Right atrium auricular region (tissue), 2 donors: ENCODE results near the gene SCYGR2. TPM values are rescaled to one million over a fixed set of nuclear protein-coding genes. Genes with fewer than 3 reads are reported as not detected.

Source experiments
- DNase-seq: peaks from one replicate; pipeline ENCODE4 v3.0.0-alpha.2; 2019; ENCODE audit warnings: low spot score
- H3K27ac ChIP-seq, 2 donors: fragments of 200-600 bp; sonication (generic); 1 replicate in 1 of 2; 2 replicates in 1 of 2; pipeline ENCODE4 v1.5.1; 2016 to 2019
- H3K27me3 ChIP-seq, 2 donors: fragments of 200-600 bp; sonication (generic); one replicate each; pipeline versions ENCODE4 v1.5.1 to v1.6.0; 2017 to 2019
- H3K36me3 ChIP-seq: fragments of 200-600 bp; sonication (generic); one replicate; pipeline ENCODE4 v1.5.1; 2016
- H3K4me1 ChIP-seq, 2 donors: fragments of 200-600 bp; sonication (generic); one replicate each; pipeline versions ENCODE4 v1.5.1 to v1.6.0; 2017 to 2019
- H3K4me3 ChIP-seq, 2 donors: fragments of 200-600 bp; sonication (generic); 1 replicate in 1 of 2; 2 replicates in 1 of 2; pipeline ENCODE4 v1.5.1; 2017 to 2019; ENCODE audit warnings: mild to moderate bottlenecking in 1 of 2, moderate library complexity in 1 of 2
- H3K9me3 ChIP-seq, 2 donors: fragments of 200-600 bp; sonication (generic); one replicate each; pipeline ENCODE4 v1.5.1; 2019
- total RNA-seq, 2 donors: library from RNA; depleted of rRNA; stranded (reverse); fragments of >200 nt; gene quantifications; one replicate each; pipeline ENCODE4 v1.1.0, GENCODE V29; 2016
- TF ChIP-seq, protein P1 (sequence below), 2 donors: fragments of 200-600 bp; sonication (generic); IDR thresholded peaks; one replicate each; pipeline ENCODE4 v1.5.1; 2019; ENCODE audit warnings: antibody characterized with exemption in 2 of 2

The SCYGR2 gene
- total RNA-seq, 2 donors from 2014 or later: not detected

DNA sequence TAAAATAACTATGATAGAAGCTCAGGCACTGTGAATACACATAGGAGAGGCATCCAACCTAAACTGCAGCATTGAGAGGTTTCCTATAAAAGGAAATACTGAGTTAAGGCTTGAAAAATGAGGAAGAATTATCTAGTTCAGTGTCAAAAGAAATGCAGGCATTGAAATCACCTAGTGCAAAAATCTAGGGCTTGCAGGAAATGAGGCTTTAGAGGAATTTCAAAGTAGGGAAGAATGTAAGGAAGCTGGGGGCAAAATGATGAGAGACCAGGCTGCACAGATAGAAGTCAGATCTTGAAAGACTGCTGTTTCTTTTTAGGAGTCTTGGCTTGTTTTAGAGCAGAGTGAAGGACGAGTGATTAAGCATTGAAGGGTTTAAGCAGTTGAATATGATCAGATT, 28.1 kb upstream of the SCYGR2 start:
- TF ChIP-seq, protein P1, sequence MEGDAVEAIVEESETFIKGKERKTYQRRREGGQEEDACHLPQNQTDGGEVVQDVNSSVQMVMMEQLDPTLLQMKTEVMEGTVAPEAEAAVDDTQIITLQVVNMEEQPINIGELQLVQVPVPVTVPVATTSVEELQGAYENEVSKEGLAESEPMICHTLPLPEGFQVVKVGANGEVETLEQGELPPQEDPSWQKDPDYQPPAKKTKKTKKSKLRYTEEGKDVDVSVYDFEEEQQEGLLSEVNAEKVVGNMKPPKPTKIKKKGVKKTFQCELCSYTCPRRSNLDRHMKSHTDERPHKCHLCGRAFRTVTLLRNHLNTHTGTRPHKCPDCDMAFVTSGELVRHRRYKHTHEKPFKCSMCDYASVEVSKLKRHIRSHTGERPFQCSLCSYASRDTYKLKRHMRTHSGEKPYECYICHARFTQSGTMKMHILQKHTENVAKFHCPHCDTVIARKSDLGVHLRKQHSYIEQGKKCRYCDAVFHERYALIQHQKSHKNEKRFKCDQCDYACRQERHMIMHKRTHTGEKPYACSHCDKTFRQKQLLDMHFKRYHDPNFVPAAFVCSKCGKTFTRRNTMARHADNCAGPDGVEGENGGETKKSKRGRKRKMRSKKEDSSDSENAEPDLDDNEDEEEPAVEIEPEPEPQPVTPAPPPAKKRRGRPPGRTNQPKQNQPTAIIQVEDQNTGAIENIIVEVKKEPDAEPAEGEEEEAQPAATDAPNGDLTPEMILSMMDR (IDR thresholded peaks at IDR 0.05): no peak

DNA sequence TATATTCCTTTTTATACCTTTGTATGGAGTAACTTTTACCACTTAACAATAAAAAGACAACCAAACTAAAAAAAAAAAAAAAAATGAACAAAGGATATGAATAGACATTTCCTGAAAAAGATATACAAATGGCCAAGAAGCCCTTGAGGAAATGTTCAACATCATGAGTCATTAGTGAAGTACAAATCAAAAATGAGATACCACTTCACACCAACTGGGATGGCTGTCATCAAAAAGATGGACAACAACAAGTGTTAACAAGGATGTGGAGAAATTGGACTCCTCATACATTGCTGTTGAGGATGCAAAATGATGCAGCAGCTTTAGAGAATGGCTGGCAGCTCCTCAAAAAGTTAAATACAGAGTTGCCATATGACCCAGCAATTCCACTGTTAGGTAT, 22.6 kb upstream of the SCYGR2 start:
- Histone ChIP-seq H3K4me3 (no peak overlapping the region), H3K9me3 (no peaks in the 10 kb centered on the region), H3K27ac (no peak overlapping the region), H3K27me3 (no peaks in the 10 kb centered on the region), H3K4me1 (no peaks in the 10 kb centered on the region), H3K36me3 (no peaks in the 10 kb centered on the region)
- DNase-seq: no peak
- TF ChIP-seq, protein P1 (IDR thresholded peaks at IDR 0.05): no peak

More for the DNA sequence above, 28.1 kb upstream of the SCYGR2 start:
- Histone ChIP-seq H3K9me3 (no peaks in the 10 kb centered on the region), H3K27me3 (no peaks in the 10 kb centered on the region), H3K4me1 (no peaks in the 10 kb centered on the region), H3K4me3 (no peak overlapping the region), H3K27ac (no peak overlapping the region), H3K36me3 (no peaks in the 10 kb centered on the region)
- DNase-seq: no peak

GRCh38 chr2:227576812-227577211, 21.9 kb upstream of the SCYGR2 start:
- Histone ChIP-seq H3K27me3 (no peaks in the 10 kb centered on the region), H3K36me3 (no peaks in the 10 kb centered on the region), H3K4me1 (no peaks in the 10 kb centered on the region), H3K27ac (no peak overlapping the region), H3K9me3 (no peaks in the 10 kb centered on the region), H3K4me3 (no peak overlapping the region)
- DNase-seq: no peak
- TF ChIP-seq, protein P1 (IDR thresholded peaks at IDR 0.05): no peak

DNA sequence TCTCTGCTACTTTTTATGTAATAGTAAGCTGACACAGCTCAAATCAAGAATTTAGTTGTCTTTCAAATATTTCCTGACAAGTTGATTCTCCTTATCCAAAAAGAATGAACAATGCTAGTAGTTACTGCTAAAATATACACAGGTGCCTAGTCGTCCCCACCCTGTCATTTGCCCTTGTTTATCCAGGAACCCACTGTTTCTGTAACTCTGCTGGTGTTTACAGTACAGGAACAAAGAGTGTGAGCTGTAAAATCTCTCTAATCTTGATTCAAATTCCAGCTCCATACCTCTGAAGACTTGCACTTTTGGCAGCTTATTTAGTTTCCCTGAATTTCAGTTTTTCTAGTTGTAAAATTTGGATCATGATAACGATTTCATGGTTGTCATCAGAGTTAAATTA, 21.1 kb upstream of the SCYGR2 start:
- no peaks in the 10 kb centered on the region for H3K4me1 ChIP-seq
- no peaks in the 10 kb centered on the region for H3K27me3 ChIP-seq
- TF ChIP-seq, protein P1 (IDR thresholded peaks at IDR 0.05): no peak
- DNase-seq: no peak
- no peak overlapping the region for H3K27ac ChIP-seq
- H3K36me3 ChIP-seq: no peaks in the 10 kb centered on the region
- peaks cover 0 to 7% of the 10 kb centered on the region in 2 donors for H3K9me3 ChIP-seq
- H3K4me3 ChIP-seq: no peak overlapping the region

GRCh38 chr2:227578642-227579041, 20.1 kb upstream of the SCYGR2 start:
- H3K36me3 ChIP-seq: no peaks in the 10 kb centered on the region

DNA sequence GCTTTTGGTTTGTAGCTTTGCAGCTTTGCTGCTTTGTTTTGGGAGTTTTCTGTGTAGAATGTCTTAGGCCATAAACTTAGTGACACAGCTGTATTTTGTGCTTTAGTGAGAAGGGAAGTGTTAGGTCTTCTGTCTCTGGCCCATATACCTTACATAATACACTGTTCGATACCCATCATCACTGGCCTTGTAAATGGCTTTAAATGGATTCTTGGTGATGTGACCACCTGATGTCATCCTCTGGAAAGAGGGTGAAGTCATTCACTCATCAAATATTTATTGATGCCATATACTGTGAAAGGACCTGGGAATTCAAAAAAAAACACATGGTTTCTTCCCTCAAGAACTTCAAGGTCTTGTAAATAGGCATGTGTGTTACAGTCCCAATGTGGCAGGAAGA, 18.9 kb upstream of the SCYGR2 start:
- H3K4me1 ChIP-seq: no peaks in the 10 kb centered on the region
- TF ChIP-seq, protein P1 (IDR thresholded peaks at IDR 0.05): no peak
- H3K27ac ChIP-seq: no peak overlapping the region
- no peak overlapping the region for H3K4me3 ChIP-seq
- H3K36me3 ChIP-seq: no peaks in the 10 kb centered on the region
- DNase-seq: no peak
- H3K27me3 ChIP-seq: no peaks in the 10 kb centered on the region
- H3K9me3 ChIP-seq: peaks cover 0 to 17% of the 10 kb centered on the region in 2 donors

More at GRCh38 chr2:227578642-227579041, 20.1 kb upstream of the SCYGR2 start:
- Histone ChIP-seq H3K4me1 (no peaks in the 10 kb centered on the region), H3K4me3 (no peak overlapping the region), H3K27me3 (no peaks in the 10 kb centered on the region), H3K9me3 (peaks cover 0 to 17% of the 10 kb centered on the region in 2 donors), H3K27ac (no peak overlapping the region)
- no peak for DNase-seq
- TF ChIP-seq, protein P1 (IDR thresholded peaks at IDR 0.05): no peak
